NT2/D1 (cell line): Measurements from ENCODE around the gene RPGRIP1.

Experiments used
- SUZ12 ChIP-seq: IDR thresholded peaks from 2 replicates; pipeline ENCODE4 v1.6.1; 2011; ENCODE audit not compliant: insufficient read length, insufficient read depth; ENCODE audit errors: extremely low read depth
- ZNF274 ChIP-seq: IDR thresholded peaks from 2 replicates; pipeline ENCODE4 v1.6.1; 2011; ENCODE audit warnings: mild to moderate bottlenecking, low read depth, low read length

GRCh38 chr14:21309238-21309636, 29.4 kb downstream of the RPGRIP1 start:
- TF ChIP-seq ZNF274 (no peak), SUZ12 (no peak)
